Stimulated activated CD4-positive, alpha-beta T cell treated with anti-CD3 and anti-CD28 coated beads, Interleukin-2, amount 100 ng/mL, for 24 hours (primary cell): ENCODE data around the gene PARP11.
"Not testable (repeated sequence)": the region's sequence is repeated elsewhere in the genome, so short reads cannot be mapped to it uniquely, and the experiment has no call there.

Experiments used
- DNase-seq, 2 donors: peaks; one replicate each; pipeline ENCODE4 v3.0.0-alpha.2; 2020

PARP11 gene

DNA sequence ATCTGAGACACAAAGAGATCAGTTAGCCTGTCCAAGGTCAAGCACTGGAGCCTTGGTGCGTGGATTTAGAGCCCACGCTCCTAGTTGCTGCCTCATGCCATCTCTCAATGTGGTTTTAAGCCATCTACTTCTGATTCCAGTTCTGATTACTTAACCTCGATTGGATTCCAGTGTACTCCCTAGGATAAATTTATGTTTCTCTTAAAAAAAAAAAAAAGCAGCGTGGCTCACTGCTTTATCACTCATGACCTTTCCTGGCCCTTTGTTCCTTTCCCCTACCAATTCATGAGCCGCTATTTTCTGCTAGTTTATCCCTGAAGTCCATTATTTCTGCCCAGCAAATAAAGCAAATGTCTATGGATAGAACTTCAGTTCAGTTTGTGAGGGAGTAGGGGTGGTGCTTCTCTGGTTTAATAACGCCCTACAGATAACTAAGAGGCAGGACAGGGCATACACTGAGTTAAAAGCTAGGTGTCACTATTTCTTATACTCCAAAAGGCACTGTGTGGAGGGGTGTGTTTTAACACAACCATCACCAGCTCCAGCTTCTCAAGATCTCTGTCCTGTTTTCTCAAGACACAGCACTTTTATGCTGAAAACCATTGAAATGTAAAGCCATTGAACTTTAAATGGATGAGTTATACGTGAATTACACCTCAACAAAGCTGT lies 9.8 kb upstream of the PARP11 start:
- DNase-seq = no peak

DNA sequence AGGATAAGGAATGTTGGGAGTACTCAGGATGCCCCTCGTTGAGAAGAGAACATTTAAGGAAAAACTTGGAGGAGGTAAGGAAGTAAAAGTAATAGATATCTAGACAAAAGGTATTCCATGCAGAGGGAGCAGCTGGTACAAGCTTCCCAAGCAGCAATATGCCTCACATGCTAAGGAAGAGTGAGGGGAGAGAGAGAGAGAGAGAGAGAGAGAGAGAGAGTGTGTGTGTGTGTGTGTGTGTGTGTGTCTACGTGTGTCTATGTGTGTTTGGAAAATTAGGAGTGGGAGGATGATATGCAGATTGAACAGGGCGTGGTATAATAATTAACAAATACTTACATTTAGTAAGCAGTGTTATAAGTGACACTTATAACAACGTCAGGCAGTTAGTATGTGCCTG lies 9.2 kb upstream of the PARP11 start:
- DNase-seq = no peak

DNA sequence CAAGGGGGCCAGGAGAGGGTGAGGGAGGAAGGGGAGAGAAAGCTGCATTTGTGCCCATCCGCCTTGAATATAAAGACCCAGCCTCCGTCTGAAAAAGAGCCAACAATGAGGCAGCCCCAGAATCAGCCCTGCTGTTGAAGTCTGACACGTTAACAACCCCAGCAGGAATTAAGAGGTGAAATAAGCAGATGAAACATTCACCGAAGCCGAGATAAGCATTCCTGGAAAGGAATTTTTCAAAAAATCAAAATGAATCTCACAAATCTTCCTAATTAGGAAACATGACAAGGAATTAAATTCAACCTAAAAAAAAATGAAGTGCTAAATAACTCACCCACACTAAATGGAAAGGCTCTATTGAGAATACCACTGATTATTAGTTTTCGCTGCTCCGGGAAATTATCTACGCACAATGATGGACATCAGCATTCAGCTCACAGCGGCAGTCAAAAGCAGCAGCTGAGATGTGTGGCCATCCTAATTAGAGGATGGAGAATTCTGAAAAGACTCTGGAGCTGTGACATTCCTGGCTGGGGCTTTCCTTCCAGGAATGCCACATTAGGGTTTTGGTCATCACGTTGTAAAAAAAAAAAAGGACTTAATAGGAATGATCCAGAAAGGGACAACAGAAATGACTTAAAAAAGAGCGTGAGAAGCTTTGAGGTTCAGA lies 8.2 kb upstream of the PARP11 start:
- no peak for DNase-seq

DNA sequence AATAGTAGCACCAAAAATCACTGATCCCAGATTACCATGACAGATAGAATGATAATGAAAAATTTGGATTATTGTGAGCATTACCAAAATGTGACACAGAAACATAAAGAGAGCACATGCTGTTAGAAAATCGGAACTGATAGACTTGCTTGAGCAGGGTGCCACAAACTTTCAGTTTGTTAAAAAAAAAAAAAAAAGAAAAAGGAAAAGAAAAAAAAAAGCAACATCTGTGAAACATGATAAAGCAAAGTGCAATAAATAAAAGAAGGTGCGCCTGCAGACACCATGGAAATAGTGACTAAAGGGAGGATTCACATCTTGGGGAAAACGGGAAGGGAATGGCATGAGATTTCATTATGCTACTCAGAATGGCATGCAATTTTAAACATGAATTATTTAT lies 6.6 kb upstream of the PARP11 start:
- no peak for DNase-seq

DNA sequence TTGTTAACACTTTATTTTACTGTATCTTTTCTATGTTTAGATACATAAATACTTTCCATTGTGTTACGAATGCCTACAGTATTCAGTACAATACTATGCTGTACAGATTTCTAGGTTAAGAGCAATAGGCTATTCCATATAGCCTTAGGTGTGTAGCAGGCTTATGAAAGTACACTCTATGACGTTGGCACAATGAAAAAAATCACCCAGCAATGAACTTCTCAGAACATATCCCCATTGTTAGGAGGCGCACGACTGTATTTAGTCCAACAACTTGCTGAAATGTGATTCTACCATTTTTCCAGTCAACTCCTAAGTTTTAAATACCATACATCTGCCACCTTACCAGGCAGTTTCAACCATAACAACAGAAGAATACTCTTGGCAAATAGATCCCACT lies 1.8 kb downstream of the PARP11 start:
- DNase-seq = no peak

DNA sequence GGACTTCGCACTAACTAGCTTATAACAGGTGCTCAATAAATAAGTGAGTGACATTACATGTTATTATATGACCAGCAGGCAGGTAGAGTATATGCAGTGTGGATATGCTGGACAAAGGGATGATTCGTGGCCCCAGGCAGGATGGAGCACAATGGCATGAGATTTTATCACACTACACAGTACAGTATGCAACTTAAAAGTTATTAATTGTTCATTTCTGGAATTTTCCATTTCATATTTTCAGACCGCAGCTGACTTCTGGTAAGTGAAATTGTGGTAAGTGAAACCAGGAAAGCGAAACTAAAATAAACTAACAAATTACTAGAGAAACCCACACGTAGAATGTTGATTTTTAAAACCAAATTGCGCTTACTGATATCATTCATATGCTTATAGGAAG lies 3.3 kb downstream of the PARP11 start:
- peak in 1 of 2 donors; percentile 14 for DNase-seq

DNA sequence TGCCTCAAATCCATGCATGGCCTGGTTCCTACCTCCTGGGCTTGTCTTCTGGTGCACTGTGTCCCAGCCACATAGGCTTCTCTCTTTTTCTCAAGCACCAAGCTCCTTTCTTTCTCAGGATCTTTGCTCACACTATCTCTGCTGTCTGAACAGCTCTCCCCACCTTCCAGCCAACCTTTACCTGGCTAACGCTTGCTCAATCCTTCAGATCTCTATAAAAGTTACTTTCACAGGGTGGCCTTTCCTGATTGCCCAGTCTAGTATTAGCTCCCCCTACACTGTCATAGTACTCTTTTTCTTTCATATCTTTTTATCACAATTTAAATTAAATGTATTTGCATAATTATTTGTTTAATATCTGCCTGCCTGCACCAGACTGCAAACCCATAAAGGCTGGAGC lies 3.8 kb downstream of the PARP11 start:
- no peak for DNase-seq

DNA sequence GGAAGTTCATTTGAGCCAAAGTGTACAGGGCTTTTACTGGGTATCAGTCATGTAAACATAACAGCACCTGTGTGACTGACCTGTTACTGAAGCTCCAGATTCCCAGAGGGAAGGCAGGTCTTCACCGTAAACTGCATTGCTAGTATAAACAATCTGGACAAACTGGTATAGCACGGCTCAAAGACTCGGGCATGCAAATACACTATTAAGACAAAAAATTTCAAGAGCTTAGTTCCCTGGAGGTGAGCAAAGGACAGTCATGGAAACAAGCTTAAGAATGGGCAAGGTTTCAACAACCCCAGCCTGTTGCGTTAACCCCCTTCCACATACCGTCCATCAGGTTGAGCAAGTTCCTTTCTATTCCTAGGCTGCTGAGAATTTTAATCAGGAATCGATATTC lies 9.4 kb downstream of the PARP11 start:
- DNase-seq = no peak

DNA sequence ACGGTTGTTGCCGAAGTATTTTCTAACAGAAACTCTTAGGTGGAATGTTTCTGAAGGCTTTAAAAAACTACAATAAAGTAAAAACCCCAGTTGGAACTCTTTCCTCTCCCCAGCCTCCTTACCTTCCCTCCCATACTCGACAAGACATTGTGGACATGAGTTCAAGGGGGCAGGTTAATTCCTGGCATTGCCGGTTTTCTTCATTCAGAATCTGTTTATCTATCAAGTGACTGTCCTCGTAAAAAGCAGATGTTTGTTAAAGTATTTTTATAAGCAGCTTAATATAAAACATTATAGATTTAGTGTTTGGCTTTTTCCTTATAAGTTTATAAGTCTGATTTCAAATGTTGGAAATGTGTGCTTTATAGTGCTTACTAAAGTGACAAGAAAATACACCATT lies 30.7 kb downstream of the PARP11 start:
- no peak for DNase-seq

DNA sequence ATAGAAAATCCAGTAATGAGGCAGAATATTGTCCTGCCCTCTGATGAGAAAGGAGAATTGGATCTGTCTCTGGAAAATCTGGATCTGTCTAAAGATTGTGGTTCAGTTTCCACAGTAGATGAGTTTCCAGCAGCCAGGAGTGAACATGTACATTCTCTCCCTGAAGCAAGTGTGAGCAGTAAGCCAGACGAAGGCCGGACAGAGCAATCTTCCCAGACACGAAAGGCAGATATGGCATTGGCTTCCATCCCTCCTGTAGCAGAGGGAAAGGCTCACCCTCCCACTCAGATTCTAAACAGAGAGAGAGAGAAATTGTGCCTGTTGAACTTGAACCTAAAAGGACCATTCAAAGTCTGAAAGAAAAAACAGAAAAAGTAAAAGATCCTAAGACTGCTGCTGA lies 31.4 kb downstream of the PARP11 start:
- DNase-seq = no peak

DNA sequence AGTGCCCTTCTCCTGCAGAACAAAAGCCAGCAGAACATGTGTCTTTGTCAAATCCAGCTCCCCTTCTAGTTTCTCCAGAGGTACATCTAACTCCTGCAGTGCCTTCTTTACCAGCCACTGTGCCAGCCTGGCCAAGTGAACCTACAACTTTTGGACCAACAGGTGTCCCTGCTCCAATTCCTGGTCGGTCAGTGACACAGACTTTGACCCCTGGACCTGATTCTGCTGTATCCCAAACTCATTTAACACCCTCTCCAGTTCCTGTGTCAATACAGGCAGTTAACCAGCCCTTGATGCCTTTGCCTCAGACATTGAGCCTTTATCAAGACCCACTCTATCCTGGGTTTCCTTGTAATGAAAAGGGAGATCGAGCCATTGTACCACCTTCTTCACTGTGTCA lies 32.4 kb downstream of the PARP11 start:
- DNase-seq = not testable (repeated sequence)

DNA sequence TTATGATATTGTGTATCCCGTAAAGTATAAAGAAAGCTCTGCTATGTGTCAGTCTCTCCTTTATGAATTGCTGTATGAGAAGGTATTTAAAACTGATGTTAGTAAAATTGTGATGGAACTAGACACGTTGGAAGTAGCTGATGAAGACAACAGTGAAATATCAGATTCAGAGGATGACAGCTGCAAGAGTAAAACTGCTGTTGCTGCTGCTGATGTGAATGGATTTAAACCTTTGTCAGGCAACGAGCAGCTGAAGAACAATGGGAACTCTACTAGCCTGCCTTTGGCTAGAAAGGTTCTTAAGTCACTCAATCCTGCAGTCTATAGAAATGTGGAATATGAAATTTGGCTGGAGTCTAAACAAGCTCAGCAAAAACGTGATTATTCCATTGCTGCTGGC lies 33.5 kb downstream of the PARP11 start:
- not testable (repeated sequence) for DNase-seq

DNA sequence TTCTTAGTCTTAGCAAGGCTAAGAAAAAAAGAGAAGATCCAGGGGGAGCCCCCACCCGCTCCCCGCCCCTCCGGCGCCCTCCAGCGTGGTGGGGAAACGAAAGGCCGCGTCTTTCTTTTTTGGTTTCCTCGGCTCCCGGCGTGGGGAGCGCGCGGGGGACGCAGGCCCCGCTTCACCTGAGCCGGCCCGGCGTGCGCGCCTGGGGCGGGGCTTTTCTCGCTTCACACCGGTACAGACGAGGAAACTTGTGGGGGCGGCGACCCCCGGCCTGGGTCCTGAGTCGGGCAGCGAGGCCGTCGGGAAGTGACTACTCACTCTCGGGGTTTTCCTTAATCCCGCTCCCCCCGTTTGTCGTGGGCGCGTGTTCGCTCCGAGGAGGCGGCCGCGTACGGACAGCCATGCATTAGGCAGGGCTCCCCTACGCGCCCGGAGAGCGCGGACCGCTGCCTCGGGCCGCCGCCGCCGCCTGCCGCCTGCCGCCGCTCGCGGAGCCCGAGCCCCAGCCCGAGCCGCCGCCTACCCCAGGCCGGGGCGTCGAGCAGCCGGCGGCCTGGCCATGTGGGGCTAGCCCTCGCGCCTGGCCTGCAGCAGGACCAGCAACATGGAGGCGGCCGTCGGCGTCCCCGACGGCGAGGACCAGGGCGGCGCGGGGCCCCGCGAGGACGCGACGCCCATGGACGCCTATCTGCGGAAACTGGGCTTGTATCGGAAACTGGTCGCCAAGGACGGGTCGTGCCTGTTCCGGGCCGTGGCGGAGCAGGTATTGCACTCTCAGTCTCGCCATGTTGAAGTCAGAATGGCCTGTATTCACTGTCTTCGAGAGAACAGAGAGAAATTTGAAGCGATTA lies 34.3 kb downstream of the PARP11 start:
- peak; percentile 28 to 47 for DNase-seq

DNA sequence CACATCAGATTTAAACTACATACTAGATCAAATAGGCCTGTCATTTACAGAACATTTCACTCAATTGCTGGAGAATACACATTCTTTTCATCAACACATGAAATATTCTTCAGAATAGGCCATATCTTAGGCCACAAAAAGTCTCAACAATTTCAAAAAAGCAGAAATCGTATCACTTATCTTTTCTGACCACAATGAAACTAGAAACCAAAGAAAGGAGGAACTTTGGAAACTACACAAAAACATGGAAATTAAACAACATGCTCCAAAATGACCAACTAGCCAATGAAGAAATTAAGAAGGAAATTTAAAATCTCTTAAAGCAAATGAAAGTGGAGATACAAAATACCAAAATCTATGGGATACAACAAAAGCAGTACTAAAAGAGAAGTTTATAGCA lies 35.1 kb downstream of the PARP11 start:
- no peak for DNase-seq

DNA sequence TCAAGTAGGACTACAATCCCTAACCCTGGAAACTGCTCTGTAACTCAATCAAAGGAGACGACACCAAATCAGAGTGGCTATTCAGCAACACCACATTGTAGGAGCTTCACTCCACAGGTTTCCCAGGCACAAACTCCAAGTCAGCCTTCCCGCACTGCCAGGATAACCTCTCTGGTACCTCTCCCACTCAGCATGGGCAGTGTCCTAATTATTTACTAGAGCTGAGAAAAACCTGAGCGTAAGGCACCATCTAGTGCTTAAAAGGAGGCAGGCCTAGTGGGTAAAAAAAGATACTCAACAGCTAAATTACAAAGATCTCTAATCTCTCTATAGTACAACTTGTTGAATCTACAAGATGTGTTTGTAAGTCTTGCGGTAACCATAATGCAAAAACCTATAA lies 36.1 kb downstream of the PARP11 start:
- no peak for DNase-seq

DNA sequence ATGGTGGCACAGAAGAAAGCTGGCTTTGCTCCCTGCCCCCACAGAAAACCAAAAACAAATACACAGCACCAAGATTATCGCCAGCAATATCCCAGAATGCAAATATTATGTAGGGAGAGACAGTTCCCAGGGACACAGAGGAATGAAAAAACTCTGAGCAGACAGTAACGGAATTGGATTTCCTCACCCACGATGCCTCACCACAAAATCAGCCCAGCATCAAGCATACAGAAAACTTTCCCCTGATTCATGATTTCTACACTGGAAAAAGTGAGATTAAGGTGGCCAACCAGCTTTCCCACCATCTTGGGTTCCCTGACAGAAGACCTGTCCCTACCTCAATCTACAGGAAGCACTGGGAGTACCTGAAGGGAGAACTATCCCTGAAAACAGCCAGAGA lies 36.6 kb downstream of the PARP11 start:
- no peak for DNase-seq

DNA sequence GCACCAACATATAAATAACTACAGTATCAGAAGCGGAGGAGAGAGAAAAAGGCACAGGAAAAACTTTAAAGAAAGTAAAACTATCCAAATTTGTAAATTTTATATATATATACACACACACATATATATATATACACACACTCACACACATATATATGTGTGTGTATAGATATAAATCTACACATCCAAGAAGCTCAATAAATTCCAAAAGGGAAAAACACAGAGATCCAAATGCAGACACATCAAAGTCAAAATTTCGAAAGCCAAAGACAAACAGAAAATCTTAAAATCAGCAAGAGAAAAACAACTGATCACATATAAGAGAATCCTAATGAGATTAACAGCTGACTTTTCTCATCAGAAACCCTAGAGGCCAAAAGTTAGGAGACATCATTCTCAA lies 37.3 kb downstream of the PARP11 start:
- no peak for DNase-seq

DNA sequence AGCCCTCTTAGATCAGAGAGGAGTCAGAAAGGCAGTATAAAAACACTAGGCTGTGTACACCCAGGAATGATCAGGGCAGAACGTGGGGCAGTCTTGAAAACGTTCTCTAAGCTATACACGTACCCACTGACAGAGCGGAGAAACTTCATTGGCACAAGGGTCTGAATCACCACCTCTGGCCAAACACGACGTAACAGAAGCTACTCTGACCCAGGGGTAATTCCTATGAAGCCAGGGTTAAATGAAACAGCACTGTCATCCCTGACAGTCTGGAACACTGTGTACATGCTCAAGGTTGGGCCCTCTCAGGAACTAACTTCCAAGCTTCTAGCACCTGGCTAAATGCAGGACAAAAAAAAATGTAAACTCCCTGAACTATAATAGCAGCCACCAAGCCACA lies 38.4 kb downstream of the PARP11 start:
- DNase-seq = no peak

DNA sequence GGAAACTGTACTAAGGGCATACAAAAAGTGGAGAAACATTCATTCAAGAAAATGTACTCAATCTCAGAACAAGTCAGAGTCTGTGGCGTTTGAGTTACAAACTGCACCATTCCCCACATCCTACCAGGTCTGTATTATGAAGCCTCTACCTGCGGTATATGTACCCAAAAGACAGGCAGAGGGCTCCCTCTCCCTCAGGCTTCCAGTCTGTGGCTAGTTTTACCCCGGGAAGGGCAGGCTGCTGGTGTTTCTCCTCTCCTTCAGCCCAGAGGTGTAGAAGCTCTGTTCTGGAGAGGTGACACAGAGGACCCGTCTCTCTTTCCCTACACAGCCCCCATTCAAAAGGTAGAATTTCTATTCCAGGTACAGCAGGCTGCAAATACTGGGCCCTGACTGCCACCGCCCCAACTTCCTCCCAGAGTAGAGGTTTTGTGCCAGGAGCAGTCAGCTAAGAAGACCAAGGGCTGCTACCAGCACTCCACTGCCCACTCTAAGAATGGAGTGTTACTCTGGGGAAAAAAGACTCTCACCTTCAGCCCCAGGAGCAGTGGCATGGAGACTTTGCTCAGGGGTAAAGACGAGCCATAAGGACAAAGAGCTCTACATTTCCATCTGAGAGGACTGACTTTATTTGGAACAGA lies 39.4 kb downstream of the PARP11 start:
- DNase-seq = no peak

DNA sequence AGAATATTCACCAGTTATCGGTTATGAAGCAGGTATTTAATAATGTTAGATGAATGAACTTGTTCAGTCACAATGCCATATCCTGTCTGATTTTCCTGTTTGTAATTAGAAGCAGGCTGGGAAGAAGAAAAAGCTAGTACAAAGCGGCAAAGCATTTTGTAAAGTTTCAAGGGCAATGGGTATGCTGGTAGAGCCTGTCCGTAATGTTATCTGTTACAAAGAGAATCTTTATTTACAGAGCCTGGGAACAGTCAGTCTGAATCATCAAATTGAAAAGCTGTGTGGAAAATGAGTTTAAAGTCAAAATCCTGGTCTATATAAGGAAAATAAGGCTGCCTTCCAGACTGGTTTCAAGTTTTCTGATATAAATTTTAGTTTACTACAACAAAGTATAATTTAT lies 40.5 kb downstream of the PARP11 start:
- no peak for DNase-seq

DNA sequence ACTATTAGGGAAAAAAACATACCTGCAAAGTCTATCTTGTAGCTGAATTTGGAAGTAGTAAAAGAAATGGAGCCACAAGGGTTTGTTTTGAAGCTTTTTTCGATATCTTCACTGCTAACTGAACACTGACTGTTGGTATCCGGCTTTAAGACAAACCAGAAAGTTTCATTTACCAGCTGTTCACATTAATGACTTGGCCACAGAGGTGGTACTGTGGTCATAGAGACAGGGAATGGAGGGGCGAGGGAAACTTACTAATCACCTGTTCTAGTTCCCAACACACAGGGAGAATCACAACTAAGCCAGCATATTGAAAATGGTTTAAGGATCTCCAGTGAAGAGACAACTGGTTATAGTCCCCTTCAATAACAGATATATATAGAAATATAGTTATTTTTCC lies 44.3 kb downstream of the PARP11 start:
- DNase-seq = no peak

DNA sequence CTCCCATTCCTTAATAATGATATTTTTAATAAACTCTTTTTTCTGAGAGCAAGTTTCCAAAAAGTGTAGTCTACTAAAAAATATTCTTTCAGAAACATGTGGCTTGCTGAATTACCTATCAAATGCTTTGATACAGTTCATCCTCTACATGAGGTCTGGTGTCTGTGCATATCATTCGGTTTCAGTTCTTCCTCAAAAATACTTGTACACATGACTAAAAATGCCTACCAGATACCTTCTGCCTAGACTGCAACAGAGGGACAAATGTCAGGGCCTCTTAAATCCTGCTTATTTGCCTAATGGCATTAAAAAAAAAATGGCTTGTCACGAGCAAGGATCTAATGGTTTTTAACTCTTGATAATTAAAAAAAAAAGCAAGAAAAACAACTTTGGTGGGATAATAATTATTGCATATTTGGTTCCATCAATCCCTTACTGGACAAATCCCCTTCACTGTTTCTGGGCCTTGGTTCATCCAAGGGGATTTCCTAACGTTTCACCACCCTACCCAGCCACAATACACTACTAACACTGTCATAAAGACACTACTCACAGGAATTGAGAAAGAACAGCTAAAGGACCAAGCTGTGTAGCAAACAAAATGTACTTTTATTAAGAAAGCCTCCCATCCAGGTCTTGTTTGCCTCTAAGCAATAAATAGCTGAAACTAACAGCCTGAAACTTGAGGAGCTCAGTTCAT lies 45.7 kb downstream of the PARP11 start:
- no peak for DNase-seq

DNA sequence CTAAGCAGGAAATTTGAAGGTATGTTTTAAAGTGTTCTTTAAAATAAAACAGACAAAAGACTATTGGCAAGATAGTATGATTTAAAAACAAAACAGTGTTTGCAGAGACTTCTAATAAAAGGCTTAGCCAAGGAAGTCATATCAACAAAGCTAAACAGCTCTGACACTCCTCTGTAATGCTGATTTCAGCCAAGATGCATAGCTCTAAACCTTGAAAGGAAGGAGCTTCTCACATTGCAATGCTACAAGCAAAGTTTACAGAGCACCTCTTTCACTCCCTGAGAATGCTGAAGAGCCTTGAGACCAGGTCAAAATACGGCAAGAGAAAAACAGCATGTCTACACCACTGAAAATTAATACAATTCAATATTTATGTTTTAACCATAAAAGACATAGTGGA lies 51.8 kb downstream of the PARP11 start:
- DNase-seq = no peak
